Measurements from ENCODE around the gene ABCF2. TPM values are rescaled to one million over a fixed set of nuclear protein-coding genes. Genes with fewer than 3 reads are reported as not detected.

Gene ABCF2
- total and polyA plus RNA-seq, 2 of the 13 experiments (the other 11 are each of a cell fraction or from before 2014, with no cell fraction given) = 16.3 to 42.5 TPM

GRCh38 chr7:151172273-151173141 is 54.5 kb downstream of the ABCF2 start (continued):
- TF ChIP-seq HMGXB3 (CRISPR knock-in tag; IDR thresholded peaks at IDR 0.05; ENCODE audit: borderline replicate concordance) (peak; percentile 56; the same call in 1 of the 2 replicates), ZNF607 (CRISPR knock-in tag; IDR thresholded peaks at IDR 0.05; ENCODE audit: borderline replicate concordance) (peak; percentile 23; the same call in 1 of the 2 replicates), ZNF576 (CRISPR knock-in tag; IDR thresholded peaks at IDR 0.05) (no peak), ZNF101 (CRISPR knock-in tag; IDR thresholded peaks at IDR 0.05; ENCODE audit: borderline replicate concordance, low read depth) (no peak), ZNF883 (CRISPR knock-in tag; IDR thresholded peaks at IDR 0.05; ENCODE audit: not compliant biosample characterization) (peak; percentile 81), TFE3 (CRISPR knock-in tag; IDR thresholded peaks at IDR 0.05) (peak; percentile 62), ZNF136 (CRISPR knock-in tag; IDR thresholded peaks at IDR 0.05; ENCODE audit: low read depth) (0 out of 2 replicates have a peak, but pooled peaks have one; percentile 69), ZGPAT (CRISPR knock-in tag; IDR thresholded peaks at IDR 0.05) (peak; percentile 41; the same call in 1 of the 2 replicates), SMAD1 (CRISPR knock-in tag; IDR thresholded peaks at IDR 0.05; ENCODE audit: borderline replicate concordance, low read depth) (no peak), HOXA9 (CRISPR knock-in tag; IDR thresholded peaks at IDR 0.05; ENCODE audit: borderline replicate concordance) (no peak), SUZ12 (IDR thresholded peaks at IDR 0.05; ENCODE audit: low read depth, low read length) (0 out of 2 replicates have a peak, but pooled peaks have one; percentile 12), POGZ (CRISPR knock-in tag; IDR thresholded peaks at IDR 0.05) (peak; percentile 56), ZNF784 (CRISPR knock-in tag; IDR thresholded peaks at IDR 0.05; ENCODE audit: borderline replicate concordance) (0 out of 2 replicates have a peak, but pooled peaks have one; percentile 53), ZNF619 (CRISPR knock-in tag; IDR thresholded peaks at IDR 0.05) (no peak), ATF2 (CRISPR knock-in tag; IDR thresholded peaks at IDR 0.05) (peak; percentile 74), ZNF777 (CRISPR knock-in tag; IDR thresholded peaks at IDR 0.05) (peak; percentile 53; the same call in 1 of the 2 replicates), HNRNPUL1 (IDR thresholded peaks at IDR 0.05; ENCODE audit: low read depth, low read length) (no peak)
